ENCODE measurements around the gene BRI3.

BRI3 gene

GRCh38 chr7:98288064-98288823, 6.8 kb downstream of the BRI3 start:
- DNase-seq: peak; percentile 7

GRCh38 chr7:98289333-98289875, 7.9 kb downstream of the BRI3 start:
- peak; percentile 38 for DNase-seq

- DNase-seq: no peak
Observed at GRCh38 chr7:98291717-98292116, 10.2 kb downstream of the BRI3 start.

GRCh38 chr7:98293265-98293664, 11.8 kb downstream of the BRI3 start:
- DNase-seq: no peak

- no peak for DNase-seq
Observed at GRCh38 chr7:98293746-98294145, 12.3 kb downstream of the BRI3 start.

- DNase-seq: no peak
Observed at GRCh38 chr7:98294326-98294725, 12.8 kb downstream of the BRI3 start.

- peak; percentile 13 for DNase-seq
Observed at GRCh38 chr7:98294798-98295382, 13.4 kb downstream of the BRI3 start.

- no peak for DNase-seq
Observed at GRCh38 chr7:98295467-98296192, 14.1 kb downstream of the BRI3 start.

GRCh38 chr7:98296833-98297232, 15.3 kb downstream of the BRI3 start:
- DNase-seq: no peak

GRCh38 chr7:98297626-98298286, 16.3 kb downstream of the BRI3 start:
- DNase-seq: no peak

- no peak for DNase-seq
Observed at GRCh38 chr7:98300595-98301372, 19.3 kb downstream of the BRI3 start.

- DNase-seq: no peak
Observed at GRCh38 chr7:98301693-98302470, 20.4 kb downstream of the BRI3 start.

- no peak for DNase-seq
Observed at GRCh38 chr7:98303176-98303865, 21.8 kb downstream of the BRI3 start.

- no peak for DNase-seq
Observed at GRCh38 chr7:98303906-98304305, 22.4 kb downstream of the BRI3 start.

GRCh38 chr7:98305951-98306535, 24.6 kb downstream of the BRI3 start:
- DNase-seq: no peak

- DNase-seq: no peak
Observed at GRCh38 chr7:98307971-98308466, 26.5 kb downstream of the BRI3 start.

GRCh38 chr7:98309566-98309965, 28.1 kb downstream of the BRI3 start:
- no peak for DNase-seq

GRCh38 chr7:98312201-98312600, 30.7 kb downstream of the BRI3 start:
- no peak for DNase-seq

GRCh38 chr7:98314469-98314868, 33.0 kb downstream of the BRI3 start:
- peak; percentile 85 for DNase-seq

GRCh38 chr7:98315318-98315993, 34.0 kb downstream of the BRI3 start:
- peak; percentile 73 for DNase-seq
